K562 (cell line): ENCODE results near the gene CLASP1. TPM values are rescaled to one million over a fixed set of nuclear protein-coding genes. Genes with fewer than 3 reads are reported as not detected.
A peak's percentile ranks its signal among the peaks of the same experiment; 100 is the strongest.

Source experiments
- ATAC-seq: fragments of 200-7000 bp; cut with Tn5 transposase; 3 replicates; pipeline ENCODE4 v1.9.1; 2020; ENCODE audit warnings: moderate library complexity
- BruUV-seq: library from RNA; stranded (reverse); fragments of 400-500 nt; replicated peaks from 2 replicates; lab custom pipeline; 2021; lab: Mats Ljungman, UMichigan
- CTCF ChIA-PET: fragments of 300-600 bp; formaldehyde crosslinking; extraction: SDS; loops from one replicate; lab custom pipeline; 2021; ENCODE audit warnings: low intra/inter-chr PET ratio; lab: Yijun Ruan, JAX
- POLR2A ChIA-PET: fragments of 300-600, 350-650 bp; sonication (Branson Sonifier 250); formaldehyde crosslinking; extraction: SDS; loops from one replicate; lab custom pipeline; 2021; ENCODE audit warnings: antibody characterized with exemption, inconsistent platforms; lab: Yijun Ruan, JAX
- DNase-seq, 4 experiments: peaks; one replicate each; pipeline versions ENCODE4 v3.0.0 to v3.0.0-alpha.2; 2011 to 2018; ENCODE audit warnings: low spot score in 3 of 4, mixed read lengths in 3 of 4; ENCODE audit errors: extremely low read depth in 1 of 4
- FAIRE-seq: peaks from 2 replicates; lab custom pipeline; 2011; peaks lifted over from hg19 to GRCh38; lab: Jason Lieb, UNC
- H2AFZ ChIP-seq: 2 replicates; pipeline ENCODE4 v1.6.0; 2011; ENCODE audit warnings: low read depth, low read length, control low read depth, inconsistent platforms
- H3K27ac ChIP-seq: fragments of 200-600 bp; 3 replicates; pipeline ENCODE4 v1.8.0; 2011; ENCODE audit warnings: low read depth, mild to moderate bottlenecking, control low read depth, inconsistent platforms, low read length, moderate library complexity, mixed read lengths; ENCODE audit errors: extremely low read depth
- H3K27me3 ChIP-seq, 2 experiments: fragments of 300-600 bp in 1 of 2; 2 replicates in 1 of 2; 3 replicates in 1 of 2; pipeline versions ENCODE4 v1.6.0 to v1.8.0; 2011; ENCODE audit warnings: inconsistent platforms in 2 of 2, low read length in 2 of 2, mild to moderate bottlenecking in 1 of 2, mixed read lengths in 1 of 2, moderate library complexity in 1 of 2; ENCODE audit not compliant: control insufficient read depth in 2 of 2, insufficient read depth in 2 of 2
- H3K36me3 ChIP-seq: fragments of 300-600 bp; 3 replicates; pipeline ENCODE4 v1.8.0; 2011; ENCODE audit warnings: mild to moderate bottlenecking, low read length, inconsistent platforms; ENCODE audit not compliant: control insufficient read depth, insufficient read depth
- H3K4me1 ChIP-seq, 2 experiments: fragments of 200-600 bp in 1 of 2; replicated peaks in 1 of 2; 2 replicates in 1 of 2; 3 replicates in 1 of 2; pipeline versions ENCODE4 v1.5.1 to v1.8.0; 2011; ENCODE audit warnings: inconsistent platforms in 2 of 2, low read length in 2 of 2, mild to moderate bottlenecking in 1 of 2, mixed read lengths in 1 of 2, moderate library complexity in 1 of 2; ENCODE audit not compliant: control insufficient read depth in 2 of 2, insufficient read depth in 2 of 2
- H3K4me2 ChIP-seq: 2 replicates; pipeline ENCODE4 v1.6.1; 2011; ENCODE audit warnings: low read length, control low read depth, inconsistent platforms, mixed read lengths; ENCODE audit not compliant: insufficient read depth
- H3K4me3 ChIP-seq: fragments of 200-600 bp; sonication (generic), shearing (Covaris generic); 2 replicates; pipeline ENCODE4 v1.5.1; 2016; ENCODE audit warnings: control low read depth, inconsistent platforms
- H3K79me2 ChIP-seq: fragments of 200-600 bp; 3 replicates; pipeline ENCODE4 v1.8.0; 2011; ENCODE audit warnings: low read length, inconsistent platforms; ENCODE audit not compliant: control insufficient read depth, insufficient read depth
- H3K9ac ChIP-seq, 2 experiments: 2 replicates each; pipeline versions ENCODE4 v1.6.0 to v1.6.1; 2011; ENCODE audit warnings: low read depth in 2 of 2, low read length in 2 of 2, control low read depth in 1 of 2, inconsistent platforms in 1 of 2, mild to moderate bottlenecking in 1 of 2, mixed read lengths in 1 of 2; ENCODE audit not compliant: insufficient read depth in 1 of 2
- H3K9me1 ChIP-seq: one replicate; pipeline ENCODE4 v1.6.0; 2011; ENCODE audit warnings: inconsistent platforms, mild to moderate bottlenecking, low read length, moderate library complexity; ENCODE audit not compliant: control insufficient read depth, insufficient read depth
- H3K9me3 ChIP-seq: replicated peaks from 2 replicates; pipeline ENCODE4 v1.5.1; 2011; ENCODE audit warnings: low read depth, low read length, inconsistent platforms; ENCODE audit not compliant: control insufficient read depth, insufficient read depth
- H4K20me1 ChIP-seq: replicated peaks from 2 replicates; pipeline ENCODE4 v1.6.1; 2011; ENCODE audit warnings: low read length, inconsistent platforms, mixed read lengths; ENCODE audit not compliant: control insufficient read depth, insufficient read depth
- CBX2 ChIP-seq: fragments of 200-600 bp; sonication (generic); IDR thresholded peaks from one replicate; pipeline ENCODE4 v1.6.1; 2012; ENCODE audit warnings: mild to moderate bottlenecking, low read length, inconsistent platforms; ENCODE audit not compliant: insufficient read depth, poor library complexity, severe bottlenecking
- CHCHD3 ChIP-seq: fragments of 250-450 bp; sonication (Bioruptor Pico); IDR thresholded peaks from 2 replicates; pipeline ENCODE4 v2.1.2; 2022; ENCODE audit warnings: mild to moderate bottlenecking
- RB1 ChIP-seq: fragments of 450-650 bp; IDR thresholded peaks from 2 replicates; pipeline ENCODE4 v1.6.1; 2017; ENCODE audit warnings: low read depth, mild to moderate bottlenecking
- TEAD4 ChIP-seq, 2 experiments: sonication (generic) in 1 of 2; formaldehyde crosslinking in 1 of 2; IDR thresholded peaks; 2 replicates each; pipeline versions ENCODE4 v1.6.1 to v1.8.0; 2012 to 2022; ENCODE audit warnings: borderline replicate concordance in 1 of 2, inconsistent platforms in 1 of 2, low read length in 1 of 2, mild to moderate bottlenecking in 1 of 2, missing genetic modification reagents in 1 of 2
- ZSCAN32 ChIP-seq: fragments of 450-650 bp; formaldehyde crosslinking; IDR thresholded peaks from 2 replicates; pipeline ENCODE4 v1.4.0; 2020; ENCODE audit warnings: mild to moderate bottlenecking, moderate library complexity
- WGBS: fragments of 100-300 bp; shearing (Covaris generic); methylation state at CpG from one replicate; pipeline ENCODE4 v1.1.6; 2016; ENCODE audit warnings: low coverage, mixed read lengths; ENCODE audit not compliant: insufficient coverage; ENCODE audit errors: missing lambda C conversion rate; 5-methylcytosine and 5-hydroxymethylcytosine counted together
- in situ Hi-C: fragments of 300-500 bp; cut with MboI; formaldehyde crosslinking; loops from 4 replicates; pipeline ENCODE4 v1.15.0; 2018; ENCODE audit warnings: inconsistent platforms, mixed read lengths
- intact Hi-C: fragments of 100-400 bp; cut with micrococcal nuclease; formaldehyde crosslinking; loops from 2 replicates; pipeline ENCODE4 v1.14.2; 2022
- polyA plus RNA-seq, 8 experiments: library from polyadenylated mRNA; depleted of rRNA in 4 of 8; stranded (reverse) in 5 of 8; unstranded in 3 of 8; fragments of >200 nt; fragmentation: Nextera tagmentation in 2 of 8; fragmentation: Illumina TruSeq in 1 of 8; extraction: Ambion mirVana in 2 of 8; extraction: Trizol in 1 of 8; gene quantifications; 2 replicates each; pipeline versions ENCODE4 v1.2.1 to v1.2.3, GENCODE V29; 2011 to 2014; ENCODE audit warnings: inconsistent platforms in 1 of 8, missing spikeins in 1 of 8
- total RNA-seq, 7 experiments: library from RNA; depleted of rRNA in 6 of 7; stranded (reverse); fragments of >200 nt in 6 of 7; fragmentation: Illumina TruSeq in 2 of 7; extraction: Trizol in 2 of 7; gene quantifications; 2 replicates each; pipeline versions ENCODE4 v1.2.1 to v1.2.3, GENCODE V29; 2011 to 2021; ENCODE audit warnings: low replicate concordance in 1 of 7
- TF ChIP-seq, protein P1 (sequence below), 2 experiments: fragments of 250-450 bp in 1 of 2; fragments of 450-650 bp in 1 of 2; sonication (Bioruptor Pico) in 1 of 2; IDR thresholded peaks; 2 replicates each; pipeline versions ENCODE4 v1.6.1 to v1.8.0; 2016 to 2021; ENCODE audit warnings: mild to moderate bottlenecking in 2 of 2, moderate library complexity in 2 of 2, missing compliant biosample characterization in 1 of 2, missing genetic modification characterization in 1 of 2
- TF ChIP-seq, protein P2 (sequence below), 2 experiments: fragments of 450-650 bp in 1 of 2; IDR thresholded peaks; 2 replicates each; pipeline ENCODE4 v1.6.1; 2011 to 2017; ENCODE audit warnings: low read depth in 2 of 2, antibody characterized with exemption in 1 of 2, borderline replicate concordance in 1 of 2, low read length in 1 of 2, mild to moderate bottlenecking in 1 of 2, mixed read lengths in 1 of 2; ENCODE audit not compliant: control insufficient read depth in 1 of 2
- TF ChIP-seq, protein P3 (sequence below): fragments of 450-650 bp; IDR thresholded peaks from 2 replicates; pipeline ENCODE4 v1.6.1; 2016; ENCODE audit warnings: missing biosample characterization, missing genetic modification characterization

Gene CLASP1
- total and polyA plus RNA-seq, 9 of the 15 experiments (the other 6 are each of a cell fraction or from before 2014, with no cell fraction given) = 1.7 to 40.3 (median 20.7) TPM

DNA sequence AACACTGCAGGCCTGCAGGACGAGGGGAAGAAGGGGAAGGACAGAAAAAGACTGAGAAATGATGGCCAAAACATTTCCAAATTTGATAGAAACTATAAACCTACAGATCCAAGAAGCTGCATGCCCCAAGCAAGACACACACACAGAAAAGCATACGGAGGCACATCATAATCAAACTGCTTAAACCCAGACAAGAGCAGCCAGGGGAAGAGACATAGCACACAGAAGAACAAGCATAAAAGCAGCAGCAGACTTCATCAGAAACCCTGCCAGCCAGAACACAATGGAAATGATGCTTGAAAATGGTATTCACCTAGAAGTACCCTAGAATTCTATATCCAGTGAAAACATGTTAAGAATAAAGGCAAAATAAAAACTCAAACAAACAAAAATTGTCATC, 175.8 kb downstream of the CLASP1 start (continued):
- TF ChIP-seq CBX2 = no peak
- no peak for TF ChIP-seq ZSCAN32 (CRISPR knock-in tag)
- no peak for TF ChIP-seq RB1
- TF ChIP-seq, protein P1, sequence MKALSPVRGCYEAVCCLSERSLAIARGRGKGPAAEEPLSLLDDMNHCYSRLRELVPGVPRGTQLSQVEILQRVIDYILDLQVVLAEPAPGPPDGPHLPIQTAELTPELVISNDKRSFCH (CRISPR knock-in tag; IDR thresholded peaks at IDR 0.05) = no peak
- TF ChIP-seq, protein P1 (tag; IDR thresholded peaks at IDR 0.05) = no peak

DNA sequence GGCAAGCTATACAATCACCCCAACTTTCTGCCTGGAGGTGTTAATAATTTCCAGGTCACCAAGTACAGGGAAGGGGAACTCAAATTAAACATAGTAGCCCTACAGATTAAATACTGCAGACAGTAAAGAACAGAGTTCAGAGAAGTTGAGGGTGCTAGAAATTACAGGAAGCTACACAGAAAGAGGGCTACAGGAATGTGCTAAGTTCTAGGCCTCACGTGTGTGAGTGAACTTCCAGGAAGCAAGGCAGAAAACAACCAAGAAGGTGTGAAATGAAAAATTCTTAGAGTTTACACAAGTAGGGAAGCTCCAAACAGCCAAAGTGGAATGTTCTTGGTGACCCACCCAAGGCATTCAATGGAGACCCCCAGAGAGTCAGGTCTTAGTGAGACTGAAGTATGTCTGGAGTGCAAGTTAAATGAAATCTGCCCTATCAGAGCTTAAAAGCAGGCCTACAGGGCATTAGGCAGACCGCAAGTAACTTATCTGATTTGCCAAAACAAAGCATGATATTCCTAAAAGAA, 176.7 kb downstream of the CLASP1 start:
- ChIA-PET POLR2A (interaction anchor here (0.6 to 1.9 kb wide), 3 partner anchors 13 to 398 kb away, joined by 3 to 6 read pairs (median 6); no protein-coding TSS in a partner anchor), CTCF (no interaction called here)
- no peak overlapping the region for H3K4me3 ChIP-seq
- in situ Hi-C loops (no loop called here), intact Hi-C loops (no loop called here)
- no TSS peak for BruUV-seq
- H3K4me1 ChIP-seq = peaks cover 4 to 19% of the 10 kb centered on the region in 2 experiments; a peak in 4 of 5 replicates
- H3K27ac ChIP-seq = no peak overlapping the region
- 29% methylated on average over 2 of the region's 2 CpGs for WGBS
- FAIRE-seq = no peak
- H3K36me3 ChIP-seq = peaks cover 37% of the 10 kb centered on the region
- DNase-seq = no peak
- no peaks in the 10 kb centered on the region for H3K9me3 ChIP-seq
- H3K9me1 ChIP-seq = no peaks in the 10 kb centered on the region
- no peak overlapping the region for H3K9ac ChIP-seq
- 0 out of 3 replicates have a peak, but pooled peaks have one; percentile 13 for ATAC-seq
- H3K27me3 ChIP-seq = no peaks in the 10 kb centered on the region
- no peaks in the 10 kb centered on the region; the same call in 2 of the 3 replicates for H3K79me2 ChIP-seq
- H3K4me2 ChIP-seq = no peak overlapping the region
- peaks cover 12% of the 10 kb centered on the region; the same call in 1 of the 2 replicates for H4K20me1 ChIP-seq
- no peak overlapping the region for H2AFZ ChIP-seq
- TF ChIP-seq, protein P2, sequence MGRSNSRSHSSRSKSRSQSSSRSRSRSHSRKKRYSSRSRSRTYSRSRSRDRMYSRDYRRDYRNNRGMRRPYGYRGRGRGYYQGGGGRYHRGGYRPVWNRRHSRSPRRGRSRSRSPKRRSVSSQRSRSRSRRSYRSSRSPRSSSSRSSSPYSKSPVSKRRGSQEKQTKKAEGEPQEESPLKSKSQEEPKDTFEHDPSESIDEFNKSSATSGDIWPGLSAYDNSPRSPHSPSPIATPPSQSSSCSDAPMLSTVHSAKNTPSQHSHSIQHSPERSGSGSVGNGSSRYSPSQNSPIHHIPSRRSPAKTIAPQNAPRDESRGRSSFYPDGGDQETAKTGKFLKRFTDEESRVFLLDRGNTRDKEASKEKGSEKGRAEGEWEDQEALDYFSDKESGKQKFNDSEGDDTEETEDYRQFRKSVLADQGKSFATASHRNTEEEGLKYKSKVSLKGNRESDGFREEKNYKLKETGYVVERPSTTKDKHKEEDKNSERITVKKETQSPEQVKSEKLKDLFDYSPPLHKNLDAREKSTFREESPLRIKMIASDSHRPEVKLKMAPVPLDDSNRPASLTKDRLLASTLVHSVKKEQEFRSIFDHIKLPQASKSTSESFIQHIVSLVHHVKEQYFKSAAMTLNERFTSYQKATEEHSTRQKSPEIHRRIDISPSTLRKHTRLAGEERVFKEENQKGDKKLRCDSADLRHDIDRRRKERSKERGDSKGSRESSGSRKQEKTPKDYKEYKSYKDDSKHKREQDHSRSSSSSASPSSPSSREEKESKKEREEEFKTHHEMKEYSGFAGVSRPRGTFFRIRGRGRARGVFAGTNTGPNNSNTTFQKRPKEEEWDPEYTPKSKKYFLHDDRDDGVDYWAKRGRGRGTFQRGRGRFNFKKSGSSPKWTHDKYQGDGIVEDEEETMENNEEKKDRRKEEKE (IDR thresholded peaks at IDR 0.05; ENCODE audit: borderline replicate concordance in 1 of 2, control insufficient read depth in 1 of 2, low read depth in 2 of 2, low read length in 1 of 2) = no peak
- TF ChIP-seq TEAD4 (IDR thresholded peaks at IDR 0.05; ENCODE audit: low read length) (0 out of 2 replicates have a peak, but pooled peaks have one; percentile 26), TEAD4 (CRISPR knock-in tag; IDR thresholded peaks at IDR 0.05; ENCODE audit: borderline replicate concordance) (no peak), CHCHD3 (CRISPR knock-in tag) (no peak)
- TF ChIP-seq, protein P3, sequence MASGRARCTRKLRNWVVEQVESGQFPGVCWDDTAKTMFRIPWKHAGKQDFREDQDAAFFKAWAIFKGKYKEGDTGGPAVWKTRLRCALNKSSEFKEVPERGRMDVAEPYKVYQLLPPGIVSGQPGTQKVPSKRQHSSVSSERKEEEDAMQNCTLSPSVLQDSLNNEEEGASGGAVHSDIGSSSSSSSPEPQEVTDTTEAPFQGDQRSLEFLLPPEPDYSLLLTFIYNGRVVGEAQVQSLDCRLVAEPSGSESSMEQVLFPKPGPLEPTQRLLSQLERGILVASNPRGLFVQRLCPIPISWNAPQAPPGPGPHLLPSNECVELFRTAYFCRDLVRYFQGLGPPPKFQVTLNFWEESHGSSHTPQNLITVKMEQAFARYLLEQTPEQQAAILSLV (tag) = no peak
